GM19468 (cell line): ENCODE results near the gene OXER1.
"Not testable (repeated sequence)": the region's sequence is repeated elsewhere in the genome, so short reads cannot be mapped to it uniquely, and the experiment has no call there.

Experiments
- ATAC-seq: cut with Tn5 transposase; IDR thresholded peaks from one replicate; pipeline ENCODE4 v1.9.1; 2021; ENCODE audit warnings: mild to moderate bottlenecking, moderate library complexity, moderate number of reproducible peaks; ENCODE audit not compliant: unreplicated experiment; ENCODE audit errors: extremely low read depth

OXER1 gene

DNA sequence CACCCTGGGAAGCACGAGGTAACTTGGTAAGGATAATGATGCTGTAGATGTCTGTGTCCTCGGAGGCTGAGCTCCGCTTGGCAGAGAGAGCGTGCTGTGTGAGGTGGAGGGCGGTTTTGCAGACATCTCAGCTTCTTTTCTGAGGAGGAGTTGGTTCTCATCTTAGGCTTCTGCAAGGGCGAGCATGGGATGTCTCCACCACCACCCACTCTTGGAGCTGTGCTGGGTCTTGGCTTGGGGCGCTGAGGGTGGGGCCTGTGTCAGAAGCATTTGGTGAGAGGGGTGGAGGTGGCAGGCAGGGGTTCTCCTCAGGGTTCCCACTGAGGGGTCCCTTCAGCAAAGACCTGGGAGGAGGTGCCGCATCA is 9.2 kb downstream of the OXER1 start:
- no peak for ATAC-seq

DNA sequence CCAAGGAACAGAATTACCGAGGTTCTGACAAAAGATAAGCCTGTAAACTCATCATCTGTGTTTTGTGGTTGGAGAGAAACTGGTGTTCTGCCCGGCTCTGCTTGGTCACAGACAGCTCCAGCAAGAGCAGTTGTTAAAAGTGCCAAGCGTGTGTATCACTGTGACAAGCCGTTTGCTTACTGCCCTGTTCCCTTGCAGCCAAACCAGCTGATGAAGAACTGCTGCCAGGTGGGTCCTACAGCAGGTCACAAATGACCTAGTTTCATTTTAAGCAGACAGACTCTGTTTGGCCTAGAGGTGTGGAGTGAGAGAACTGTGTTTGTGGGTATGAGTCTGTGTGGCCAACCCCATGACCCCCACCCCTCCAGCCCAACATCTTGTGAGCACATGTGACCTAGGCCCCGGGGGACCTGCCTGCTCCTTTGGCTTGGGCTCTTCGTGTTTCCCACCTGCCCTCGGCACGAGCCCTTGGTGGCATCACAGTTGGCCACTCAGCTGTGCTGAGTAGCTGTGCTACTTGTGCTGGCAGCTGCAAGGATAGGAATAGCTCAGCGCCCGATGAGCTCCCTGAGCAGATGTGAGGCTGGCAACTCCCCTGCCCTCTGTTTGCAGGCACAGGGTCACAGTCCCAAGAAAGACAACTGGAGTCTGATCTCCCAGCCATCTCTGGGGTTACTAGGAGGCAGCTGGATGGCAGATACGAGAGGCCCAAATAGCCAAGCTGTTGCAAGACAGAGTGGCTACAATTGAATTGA is 9.7 kb downstream of the OXER1 start:
- peak; percentile 39 for ATAC-seq

DNA sequence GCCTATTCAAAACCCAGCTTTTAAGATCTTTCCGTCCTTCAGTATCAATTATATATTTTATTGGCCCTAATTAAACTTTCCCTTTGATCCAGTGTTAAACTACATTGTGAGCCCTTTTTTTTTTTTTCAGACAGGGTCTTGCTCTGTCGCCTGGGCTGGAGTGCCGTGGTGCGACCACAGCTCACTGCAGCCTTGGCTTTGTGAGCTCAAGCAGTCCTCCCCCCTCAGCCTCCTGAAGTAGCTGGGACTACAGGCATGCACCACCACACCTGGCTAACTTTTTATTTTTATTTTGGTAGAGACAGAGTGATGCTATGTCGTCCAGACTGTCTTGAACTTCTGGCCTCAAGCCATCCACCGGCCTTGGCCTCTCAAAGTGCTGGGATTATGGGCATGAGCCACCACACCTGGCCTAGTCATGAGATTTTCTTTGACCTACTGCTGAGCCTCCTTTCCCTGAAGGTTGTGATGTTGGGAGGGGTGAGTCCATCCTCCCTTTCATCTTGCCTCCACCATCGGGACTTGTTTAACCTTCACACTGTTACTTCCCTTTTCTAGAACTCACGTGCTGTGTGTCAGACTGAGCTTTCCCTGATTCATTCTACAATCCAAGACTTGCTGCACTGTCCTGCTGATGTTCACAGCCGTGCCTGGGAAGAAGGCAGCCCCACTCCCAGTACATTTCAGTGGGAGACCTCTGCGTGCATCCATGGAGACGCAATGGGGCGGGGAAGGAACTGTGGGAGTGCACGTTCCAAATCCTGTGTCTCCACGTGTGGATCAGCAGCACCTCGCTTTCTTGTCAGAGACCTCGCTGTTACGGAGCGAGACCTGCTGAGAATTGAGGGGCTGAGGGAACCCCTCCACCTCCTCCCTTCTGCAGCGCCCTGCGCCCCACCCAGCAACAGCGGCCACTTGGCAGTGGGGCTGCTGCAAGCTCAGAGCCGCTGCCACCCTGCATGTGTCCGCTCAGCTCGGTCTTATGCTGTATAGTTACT is 10.8 kb downstream of the OXER1 start:
- no peak for ATAC-seq

DNA sequence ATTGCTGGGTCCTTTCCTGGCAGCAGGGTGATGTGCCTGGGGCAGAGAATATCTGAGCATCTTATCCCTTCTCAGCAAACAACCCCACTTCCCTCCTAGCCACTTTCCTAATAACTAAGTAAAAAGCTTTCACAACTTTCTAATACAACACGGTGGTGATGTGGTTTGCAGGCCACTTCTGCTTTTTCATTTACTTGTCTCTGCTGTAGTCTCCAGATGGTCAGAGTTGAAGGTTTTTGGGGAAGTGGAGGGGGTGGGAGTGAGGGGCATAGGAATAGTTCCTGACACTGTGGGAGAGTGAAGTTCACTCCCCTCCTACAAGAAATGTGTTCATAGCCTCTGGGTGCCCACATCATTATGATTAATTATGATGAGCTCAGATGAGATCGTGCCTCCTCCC is 11.6 kb downstream of the OXER1 start:
- ATAC-seq, result peak; percentile 61

DNA sequence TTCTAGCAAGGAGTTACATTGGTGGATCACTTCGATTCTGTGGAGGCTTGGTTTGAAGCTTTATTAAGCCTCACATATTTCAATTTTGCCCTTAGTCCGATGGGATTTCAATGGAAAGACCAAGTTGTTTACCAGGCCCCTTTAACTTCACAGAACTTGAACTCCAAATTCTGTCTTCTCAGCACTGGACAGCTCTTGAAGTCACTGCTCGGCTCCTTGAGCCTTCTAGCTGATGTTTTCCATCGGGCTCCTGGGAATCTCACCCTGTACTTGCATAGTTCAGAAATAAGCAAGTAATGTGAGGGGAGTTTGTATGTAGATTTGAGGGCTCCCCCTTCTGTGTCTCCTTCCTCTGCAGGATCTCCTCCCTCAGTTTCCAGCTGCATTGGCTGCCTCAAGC is 15.1 kb downstream of the OXER1 start:
- ATAC-seq, result no peak

DNA sequence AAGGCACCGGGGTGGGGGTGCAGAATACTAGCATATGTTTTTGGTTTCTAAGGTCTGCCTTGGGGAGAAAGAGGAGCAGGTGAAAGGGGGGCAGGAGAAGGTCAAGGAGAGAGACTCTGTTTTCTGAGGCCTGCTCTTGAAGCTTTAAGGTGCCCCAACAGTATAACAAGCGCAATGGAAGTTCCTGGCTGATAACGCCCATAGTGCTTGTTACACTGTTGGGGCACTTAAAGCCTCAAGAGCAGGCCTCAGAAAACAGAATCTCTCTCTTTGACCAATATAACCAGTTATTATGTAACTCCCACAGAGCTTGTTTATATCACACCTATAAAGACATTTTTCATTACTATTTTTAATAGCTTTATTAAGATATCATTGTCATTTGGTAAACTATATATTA is 16.5 kb downstream of the OXER1 start:
- no peak for ATAC-seq

DNA sequence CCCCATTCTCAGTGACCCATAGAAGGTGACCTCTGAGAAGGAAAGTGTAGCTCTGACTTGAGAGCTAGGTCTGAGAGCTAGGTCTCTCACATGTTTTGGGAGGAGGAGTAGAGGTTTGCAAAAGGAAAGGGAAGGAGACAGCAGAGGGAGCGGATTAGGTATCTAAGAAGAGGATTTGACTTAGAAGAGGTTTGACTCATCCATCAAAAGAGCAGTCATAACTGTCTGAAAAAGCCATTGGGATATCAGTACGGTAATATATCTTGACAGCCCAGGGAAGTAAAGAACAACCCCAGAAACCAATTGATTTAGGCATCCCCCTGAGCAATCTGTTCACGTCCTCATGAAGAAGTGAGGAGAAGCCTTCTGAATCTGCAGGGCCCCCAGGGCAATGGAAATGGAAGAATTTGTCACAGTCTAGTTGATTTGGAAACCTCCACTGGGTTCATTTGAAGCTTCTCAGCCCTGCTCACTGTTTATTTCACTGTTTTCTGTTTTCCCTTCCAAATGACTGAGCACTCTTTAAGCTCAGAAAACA is 19.3 kb downstream of the OXER1 start:
- no peak for ATAC-seq

DNA sequence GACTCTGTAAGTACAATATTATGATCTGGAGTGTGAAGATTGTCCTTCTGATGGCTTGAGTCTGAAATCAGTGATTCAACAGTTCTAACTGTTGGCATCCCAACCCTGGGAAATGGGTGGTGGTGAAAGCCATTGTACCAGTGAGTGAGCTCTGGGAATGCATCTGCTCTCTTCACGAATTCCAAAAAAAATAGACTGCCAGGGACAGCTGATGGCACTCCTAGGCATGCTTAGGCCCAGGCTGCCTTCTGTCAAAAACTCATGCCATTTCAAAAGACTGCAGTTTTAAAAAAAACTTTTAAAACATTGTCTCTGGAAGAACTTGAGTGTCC is 20.3 kb downstream of the OXER1 start:
- ATAC-seq, result no peak

DNA sequence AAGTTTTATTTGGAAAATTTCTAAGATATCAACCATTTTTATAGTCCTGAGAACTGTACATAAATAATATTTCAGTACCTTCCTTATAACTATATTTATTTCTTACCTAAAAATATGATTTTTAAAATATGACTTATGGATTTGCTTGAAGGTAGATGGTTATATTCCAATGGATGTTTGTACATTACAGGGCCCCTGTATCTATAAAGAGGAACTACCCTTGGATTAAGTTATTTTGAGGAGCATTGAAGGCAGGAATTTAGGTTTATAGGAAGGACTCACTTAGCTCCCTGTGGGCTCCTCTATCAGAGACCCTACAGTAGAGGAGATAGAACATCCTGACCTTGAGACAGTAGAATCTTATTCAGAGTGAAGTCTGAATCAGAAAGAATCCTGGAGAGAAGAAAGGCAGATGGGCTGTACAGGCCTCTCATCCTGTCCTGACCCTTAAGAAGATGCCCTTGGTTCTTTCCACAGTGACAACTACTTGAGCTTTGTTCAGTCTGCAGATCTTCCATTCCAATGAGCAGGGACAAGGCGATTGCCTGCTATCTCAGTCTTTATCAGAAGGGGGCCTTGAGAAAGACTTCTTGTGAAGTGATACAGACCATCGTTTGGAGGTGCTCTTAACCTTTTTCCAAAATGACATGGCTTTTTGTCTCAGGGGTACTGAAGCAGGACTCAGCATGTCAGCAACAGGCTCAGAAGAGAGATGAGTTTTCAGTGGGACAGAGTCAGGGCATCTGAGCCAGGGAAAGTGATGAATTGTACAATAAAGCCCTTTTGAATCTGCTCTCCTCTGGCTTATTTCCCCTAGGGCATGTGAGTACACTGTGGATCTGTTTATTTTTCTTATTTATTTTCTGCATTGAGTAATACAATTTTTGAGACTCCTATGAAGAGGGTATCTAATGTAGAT is 20.9 kb downstream of the OXER1 start:
- no peak for ATAC-seq

DNA sequence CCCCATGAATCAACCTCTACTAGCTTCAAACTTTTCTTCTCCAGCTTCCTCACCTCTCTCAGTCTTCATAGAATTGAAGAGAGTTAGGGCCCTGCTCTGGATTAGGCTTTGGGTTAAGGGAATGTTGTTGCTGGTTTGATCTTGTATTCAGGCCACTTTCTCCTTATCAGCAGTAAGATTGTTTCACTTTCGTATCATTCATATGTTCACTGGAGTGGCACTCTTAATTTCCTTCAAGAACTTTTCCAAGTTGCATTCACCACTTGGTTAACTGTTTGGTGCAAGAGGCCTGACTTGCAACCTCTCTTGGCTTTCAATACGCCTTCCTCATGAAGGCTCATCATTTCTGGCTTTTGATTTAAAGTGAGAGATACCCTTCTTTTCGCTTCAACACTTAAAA is 22.8 kb downstream of the OXER1 start:
- no peak for ATAC-seq

DNA sequence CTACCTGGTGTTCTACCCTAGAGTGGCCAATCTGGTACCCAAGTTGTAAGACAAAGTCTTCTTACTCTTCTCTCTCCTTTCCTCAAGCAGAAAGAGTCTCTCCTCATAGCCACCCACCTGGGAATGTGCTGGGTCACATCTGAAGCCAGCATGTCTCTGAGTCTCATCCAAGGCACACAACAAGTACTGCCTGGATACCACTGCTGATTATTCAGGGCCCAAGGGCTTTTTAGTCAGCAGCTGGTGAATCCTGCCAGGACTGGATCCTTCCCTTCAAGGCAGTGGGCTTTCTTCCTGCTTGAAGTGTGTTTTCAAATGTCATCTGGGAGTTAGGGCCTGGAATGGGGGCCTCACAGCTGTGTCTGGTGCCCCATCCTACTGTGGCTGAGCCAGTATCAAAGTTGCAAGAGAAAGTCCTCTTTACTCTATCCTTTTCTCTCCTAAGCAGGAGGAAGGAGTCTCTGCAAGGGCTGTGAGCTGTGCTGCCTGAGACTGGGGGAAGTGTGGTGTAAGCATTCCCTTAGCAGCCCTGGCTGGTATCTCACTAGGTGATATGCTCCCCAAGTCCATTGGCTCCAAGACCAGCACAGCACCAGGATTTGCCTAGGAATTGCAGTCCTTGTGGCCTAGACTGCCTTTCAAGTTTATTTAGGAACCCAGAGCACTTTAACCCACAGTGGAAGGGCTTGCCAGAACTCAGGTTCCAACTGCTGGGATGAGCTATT is 27.2 kb downstream of the OXER1 start:
- no peak for ATAC-seq

DNA sequence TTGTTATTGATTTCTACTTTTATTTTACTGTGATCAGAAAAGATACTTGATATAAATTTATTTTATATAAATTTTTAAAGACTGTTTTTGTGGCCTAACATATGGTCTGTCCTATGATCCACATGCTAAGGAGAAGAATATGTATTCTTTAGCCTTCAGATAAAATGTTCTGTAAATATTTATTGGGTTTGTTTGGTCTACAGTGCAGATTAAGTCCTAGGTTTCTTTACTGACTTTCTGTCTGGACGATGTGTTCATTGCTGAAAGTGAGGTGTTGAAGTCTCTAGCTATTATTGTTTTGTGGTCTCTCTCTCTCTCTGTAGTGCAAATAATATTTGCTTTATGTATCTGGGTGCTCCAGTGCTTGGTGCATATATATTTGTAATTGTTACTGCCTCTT is 30.1 kb downstream of the OXER1 start:
- no peak for ATAC-seq

DNA sequence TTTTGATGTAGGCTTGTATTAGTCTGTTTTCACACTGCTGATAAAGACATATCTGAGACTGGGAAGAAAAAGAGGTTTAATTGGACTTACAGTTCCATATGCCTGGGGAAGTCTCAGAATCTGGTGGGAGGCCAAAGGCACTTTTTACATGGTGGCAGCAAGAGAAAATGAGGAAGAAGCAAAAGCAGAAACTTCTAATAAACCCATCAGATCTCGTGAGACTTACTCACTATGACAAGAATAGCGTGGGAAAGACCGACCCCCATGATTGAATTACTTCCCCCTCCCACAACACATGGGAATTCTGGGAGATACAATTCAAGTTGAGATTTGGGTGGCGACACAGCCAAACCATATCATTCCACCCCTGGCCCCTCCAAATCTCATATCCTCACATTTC is 32.6 kb downstream of the OXER1 start:
- ATAC-seq, result not testable (repeated sequence)

DNA sequence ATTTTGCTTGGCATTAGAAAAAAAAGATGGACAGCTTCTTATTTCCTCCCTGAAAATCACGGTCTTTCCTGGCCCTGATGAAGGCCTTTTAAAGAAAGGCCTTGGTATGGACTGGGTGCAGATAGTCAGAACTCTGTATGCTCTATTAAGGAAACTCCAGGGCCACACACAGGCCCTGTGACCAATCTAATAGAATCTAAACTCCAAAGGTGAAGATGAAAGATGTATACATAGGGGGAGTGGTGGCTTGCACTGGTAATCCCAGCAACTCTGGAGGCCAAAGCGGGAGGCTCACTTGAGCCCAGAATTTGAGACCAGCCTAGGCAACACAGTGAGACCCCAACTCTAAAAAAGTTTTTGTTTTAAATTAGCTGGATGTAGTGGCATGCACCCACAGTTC is 37.3 kb downstream of the OXER1 start:
- no peak for ATAC-seq

DNA sequence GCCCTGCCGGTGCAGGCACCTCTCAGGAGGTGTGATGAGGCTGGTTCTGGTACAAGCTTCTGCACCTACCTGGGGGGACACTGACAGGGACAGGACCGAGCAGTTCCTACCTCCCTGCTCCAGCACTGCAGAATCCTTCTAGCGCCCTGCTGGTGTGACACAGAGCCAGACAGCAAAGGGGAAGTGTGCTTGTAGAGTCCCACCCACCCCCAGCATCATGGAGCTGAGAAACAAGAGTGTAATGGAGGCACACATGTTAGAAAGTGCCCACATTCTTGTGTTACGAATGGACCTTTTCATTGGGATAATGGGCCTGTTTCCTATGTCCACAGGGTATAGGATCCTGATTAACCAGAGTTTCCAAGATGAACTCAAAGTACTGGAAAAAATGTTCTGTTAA is 38.3 kb downstream of the OXER1 start:
- no peak for ATAC-seq

DNA sequence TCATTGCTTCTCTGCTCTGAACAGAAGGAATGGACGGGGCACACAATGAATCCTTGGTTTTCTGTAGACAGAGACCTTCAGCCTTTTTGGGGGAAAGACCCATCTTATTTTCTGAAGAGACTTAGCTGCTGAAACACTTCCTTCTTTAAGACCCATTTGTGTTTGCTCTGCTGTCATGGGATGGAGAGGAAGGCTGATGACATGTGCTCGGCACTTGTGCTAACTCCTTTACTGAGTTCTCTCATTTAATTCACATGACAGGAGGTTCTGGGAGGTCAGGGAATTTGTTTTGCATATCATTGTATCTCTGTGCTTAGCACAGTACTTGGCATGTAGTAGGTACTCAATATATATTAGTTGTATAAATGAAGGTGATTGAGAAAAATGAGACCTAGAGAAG is 39.0 kb downstream of the OXER1 start:
- ATAC-seq, result no peak

DNA sequence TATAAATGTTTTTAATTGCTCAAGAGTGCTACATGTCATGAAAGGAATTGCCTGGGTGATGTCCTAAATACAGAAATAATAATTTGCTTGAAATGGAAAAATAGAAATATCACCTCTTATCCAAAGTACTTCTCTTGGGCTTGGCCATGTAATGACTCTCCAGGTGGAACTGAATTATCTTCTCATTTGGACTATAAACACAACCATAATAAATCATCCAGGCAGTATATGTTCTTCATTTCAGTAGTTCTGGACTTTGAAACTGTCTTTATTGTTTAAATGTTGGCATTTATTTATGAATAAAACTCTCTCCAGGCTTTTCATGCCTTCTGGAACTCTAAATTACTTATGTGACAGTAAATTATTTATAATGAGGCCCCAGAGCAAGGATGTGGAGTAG is 40.5 kb downstream of the OXER1 start:
- ATAC-seq, result no peak

DNA sequence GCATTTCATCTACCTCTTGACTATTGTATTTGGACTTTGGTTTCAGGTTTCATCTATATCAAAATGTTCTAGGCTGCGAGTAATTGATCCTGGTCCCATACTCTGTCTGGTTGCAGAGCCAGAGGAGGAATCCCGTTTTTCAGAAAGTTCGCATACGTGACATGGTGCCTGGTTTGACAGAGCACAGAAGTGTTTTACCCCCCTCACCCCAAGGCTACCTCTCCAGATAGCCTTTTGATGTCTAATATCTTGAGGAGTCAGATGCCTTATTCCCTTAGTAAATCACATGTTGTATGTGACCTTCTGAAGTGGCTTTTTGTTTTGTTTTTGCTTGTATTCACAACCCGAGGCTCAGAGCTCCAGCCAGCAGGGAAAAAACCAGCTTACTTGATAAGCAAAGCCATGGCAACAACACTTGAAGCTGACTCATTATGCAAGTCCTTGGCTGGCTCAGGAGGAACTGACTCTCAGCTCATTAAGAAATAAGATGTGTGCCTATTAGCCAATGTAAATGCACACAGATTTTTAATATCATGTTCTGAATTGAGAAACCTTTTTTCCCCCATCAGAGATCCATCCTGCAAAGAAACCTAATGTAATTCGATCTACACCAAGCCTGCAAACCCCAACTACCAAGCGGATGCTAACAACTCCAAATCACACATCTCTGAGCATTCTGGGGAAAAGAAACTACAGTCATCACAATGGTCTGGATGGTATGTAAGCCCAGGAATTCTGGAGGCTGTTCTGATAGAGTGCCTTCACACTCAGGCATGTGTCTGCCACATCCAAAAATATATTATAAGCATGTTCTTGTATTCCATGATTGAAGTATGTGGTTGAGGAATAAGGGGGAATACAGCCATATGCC is 41.4 kb downstream of the OXER1 start:
- peak; percentile 92 for ATAC-seq

DNA sequence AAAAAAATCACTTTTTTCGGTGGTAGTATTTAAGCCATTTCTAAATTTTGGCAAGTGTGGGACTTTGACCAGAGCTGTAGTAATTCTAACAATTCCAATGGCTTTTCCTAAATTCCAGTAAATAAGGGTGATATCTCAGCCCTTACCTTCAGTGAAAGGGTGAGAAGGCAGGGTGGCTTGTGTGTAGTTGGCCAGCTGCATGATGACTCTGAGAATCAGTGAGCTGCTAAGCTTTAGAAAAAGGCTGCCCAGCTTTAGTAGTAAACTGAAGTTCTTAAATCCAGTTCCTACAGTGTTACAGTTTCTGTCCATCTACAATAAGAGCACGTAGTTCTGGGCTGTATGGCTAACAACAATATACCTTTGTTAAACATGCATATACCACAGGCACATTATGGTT is 42.0 kb downstream of the OXER1 start:
- no peak for ATAC-seq
